ENCODE measurements around the gene CKLF.
"Not testable (repeated sequence)": the region's sequence is repeated elsewhere in the genome, so short reads cannot be mapped to it uniquely, and the experiment has no call there.

CKLF gene, protein sequence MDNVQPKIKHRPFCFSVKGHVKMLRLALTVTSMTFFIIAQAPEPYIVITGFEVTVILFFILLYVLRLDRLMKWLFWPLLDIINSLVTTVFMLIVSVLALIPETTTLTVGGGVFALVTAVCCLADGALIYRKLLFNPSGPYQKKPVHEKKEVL

GRCh38 chr16:66552286-66553177 is at the start of gene CKLF:
Gene CKLF, plus strand, starts transcription at chr16:66552576. Its CDS starts 140 bp downstream, at chr16:66552716.
- peak; percentile 31 to 91 (median 83) for DNase-seq

- DNase-seq = peak in 31 of 58 donors; percentile 18 to 67 (median 42)
These were observed 49.3 kb upstream of the CKLF start for GRCh38 chr16:66503030-66503429.

DNA sequence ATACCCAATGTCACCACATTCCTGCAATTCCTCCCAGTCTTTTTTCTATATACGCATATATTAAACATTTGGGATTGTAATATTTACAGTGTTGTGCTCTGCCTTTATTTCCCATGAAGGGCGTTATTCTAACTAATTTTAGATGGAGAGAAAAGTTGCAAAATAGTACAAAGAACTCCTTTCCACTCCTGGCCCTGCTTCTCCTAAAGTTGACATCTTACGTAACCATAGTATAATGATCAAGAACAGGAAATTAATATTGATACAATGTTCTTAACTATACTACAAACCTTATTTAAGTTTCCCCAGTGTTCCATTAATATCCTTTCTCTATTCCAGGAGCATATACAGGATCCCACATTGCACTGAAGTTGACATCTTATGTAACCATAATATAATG is 48.8 kb upstream of the CKLF start:
- DNase-seq = no peak

- no peak for DNase-seq
These were observed 44.6 kb upstream of the CKLF start for GRCh38 chr16:66507731-66508239.

DNA sequence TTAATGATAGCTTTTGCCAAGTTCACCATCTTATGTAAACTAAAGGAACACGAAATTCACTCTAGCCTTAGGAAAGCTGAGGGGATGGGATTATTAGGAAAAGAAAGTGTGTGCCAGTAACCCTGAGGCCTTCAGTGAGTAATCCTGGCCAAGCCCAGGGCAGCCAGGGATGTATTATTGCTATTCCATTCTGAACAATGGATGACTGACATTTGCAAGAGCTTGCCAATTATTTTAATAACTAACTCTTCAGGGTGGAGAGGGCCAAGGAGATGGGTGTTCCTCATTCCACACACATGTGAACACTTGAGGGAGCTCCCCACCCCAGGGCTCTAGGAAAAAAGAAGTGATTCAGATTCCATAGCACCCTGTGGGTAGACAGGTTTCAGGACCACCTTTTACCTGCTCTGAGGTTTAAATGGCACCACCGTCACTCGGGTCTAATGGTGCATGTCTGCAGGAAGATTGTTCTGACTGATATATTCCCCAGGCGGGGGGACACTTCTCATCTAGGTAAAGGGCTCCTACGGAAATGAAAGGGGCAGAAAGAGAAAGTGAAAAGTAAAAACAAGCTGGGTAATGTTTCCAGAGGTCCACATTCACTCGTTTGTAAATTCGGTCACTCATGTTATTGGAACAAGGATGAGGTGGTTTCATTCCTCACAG is 44.0 kb upstream of the CKLF start:
- DNase-seq = no peak

DNA sequence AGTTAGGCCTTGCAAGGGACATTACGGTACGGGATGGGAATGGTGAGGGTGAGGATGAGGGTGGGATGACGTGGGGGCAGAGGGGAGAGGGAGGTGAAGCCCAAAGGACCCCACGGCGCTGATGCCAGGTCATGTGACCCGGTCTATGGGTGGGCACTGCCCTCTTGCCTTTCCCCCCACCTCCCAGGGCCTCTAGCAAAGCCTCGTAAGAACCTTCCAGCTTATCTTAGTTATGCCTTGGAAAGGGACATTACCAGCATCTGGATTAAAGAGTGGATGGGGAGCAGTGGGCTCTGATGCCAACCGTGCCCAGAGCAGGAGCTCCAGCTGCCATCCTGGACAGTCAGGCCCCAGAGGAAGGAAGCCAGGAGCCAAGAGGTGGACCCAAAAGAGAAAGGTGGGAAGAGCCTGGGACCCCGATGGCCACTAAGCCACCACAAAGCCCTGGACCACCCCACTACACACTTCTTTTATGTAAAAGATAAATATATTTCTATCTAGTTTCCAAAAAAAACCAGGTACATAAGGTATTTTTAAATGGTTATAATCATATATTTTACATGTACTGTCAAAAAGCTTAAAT is 43.4 kb upstream of the CKLF start:
- no peak for DNase-seq

GRCh38 chr16:66509576-66509975 is 42.8 kb upstream of the CKLF start:
- DNase-seq = no peak

DNA sequence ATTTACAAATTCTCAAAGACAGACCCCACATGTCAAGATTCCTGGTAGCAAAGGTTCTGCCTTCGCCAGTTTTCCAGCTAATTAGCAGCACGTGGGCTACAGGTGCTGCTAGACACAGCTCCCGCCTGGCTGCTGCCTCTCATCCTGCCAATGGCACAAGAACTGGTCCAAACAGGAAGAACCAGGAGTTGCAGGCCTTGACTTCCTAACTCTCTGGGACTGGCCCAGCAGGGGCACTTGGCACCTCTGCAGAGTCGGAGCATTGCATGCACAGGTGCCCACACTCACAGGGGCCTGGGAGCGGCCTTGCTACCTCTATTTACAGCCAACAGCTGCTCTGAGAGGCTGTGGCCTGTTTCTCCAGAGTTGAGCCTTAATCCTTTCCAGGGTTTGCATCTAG is 42.1 kb upstream of the CKLF start:
- no peak for DNase-seq

GRCh38 chr16:66510711-66511601 is 41.4 kb upstream of the CKLF start:
- peak in 13 of 58 donors; percentile 21 to 54 (median 32) for DNase-seq

DNA sequence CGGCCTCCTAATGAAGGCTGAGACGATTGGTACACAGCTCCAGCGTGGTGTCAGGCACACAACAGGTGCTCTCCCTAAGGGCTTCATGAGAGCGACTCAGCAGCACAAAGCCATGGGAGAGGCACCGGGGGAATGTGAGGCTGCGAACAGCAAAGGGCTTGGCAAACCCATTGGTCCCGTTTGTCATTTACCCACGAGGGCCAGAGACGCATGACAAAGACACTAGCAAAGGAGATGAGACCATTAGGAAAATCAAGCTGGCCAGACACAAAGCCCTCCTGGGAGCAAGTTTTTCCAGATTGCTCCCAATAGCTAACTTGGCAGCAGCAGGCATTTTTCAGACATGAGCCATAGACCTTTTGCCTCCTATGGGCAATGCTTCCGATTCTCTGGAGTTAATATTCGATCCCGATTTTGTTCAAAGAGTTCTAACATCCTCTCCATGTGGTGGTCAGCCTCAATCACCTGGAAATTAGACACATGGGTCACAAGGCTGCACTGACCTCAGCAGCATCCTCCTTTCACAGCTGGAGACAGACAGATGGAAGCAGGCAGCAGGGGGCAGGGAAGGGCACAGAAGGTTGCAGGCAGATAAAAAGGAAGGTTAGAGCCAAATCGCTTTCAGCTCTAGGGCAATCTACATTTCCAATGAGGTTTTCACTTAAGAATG is 40.6 kb upstream of the CKLF start:
- no peak for DNase-seq

- no peak for DNase-seq
These were observed 39.9 kb upstream of the CKLF start for GRCh38 chr16:66512272-66513110.

DNA sequence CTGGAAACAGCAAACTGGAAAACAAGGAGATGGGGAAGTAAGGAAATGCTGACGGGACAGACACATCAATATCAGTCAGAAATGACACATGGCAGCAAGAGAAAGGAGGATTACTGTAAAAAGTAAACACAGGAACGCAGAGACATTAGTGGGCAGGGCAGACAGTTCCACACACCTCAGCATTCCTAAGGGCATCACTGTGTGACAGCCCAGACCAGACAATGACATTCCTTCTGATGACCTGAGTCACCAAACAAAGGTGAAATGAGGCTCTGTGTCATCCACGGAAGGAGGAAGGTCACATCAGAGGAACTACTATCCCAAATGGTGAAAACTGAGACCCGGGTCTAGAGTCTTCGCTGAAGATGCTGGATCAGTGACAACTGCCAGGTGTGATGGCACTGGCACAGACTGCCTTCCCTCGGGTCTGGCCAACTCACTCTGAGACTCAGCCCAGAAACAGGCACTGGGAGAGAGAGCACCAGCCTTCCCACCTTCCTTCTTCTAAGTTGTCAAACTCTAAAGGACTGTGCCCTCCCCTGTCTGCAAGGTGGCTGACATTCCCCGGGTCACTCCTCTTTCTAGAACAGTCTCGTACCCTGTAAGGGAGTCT is 39.2 kb upstream of the CKLF start:
- DNase-seq = no peak

GRCh38 chr16:66514391-66514790 is 38.0 kb upstream of the CKLF start:
- not testable (repeated sequence) for DNase-seq

- DNase-seq = not testable (repeated sequence)
These were observed 37.3 kb upstream of the CKLF start for GRCh38 chr16:66514980-66515595.

DNA sequence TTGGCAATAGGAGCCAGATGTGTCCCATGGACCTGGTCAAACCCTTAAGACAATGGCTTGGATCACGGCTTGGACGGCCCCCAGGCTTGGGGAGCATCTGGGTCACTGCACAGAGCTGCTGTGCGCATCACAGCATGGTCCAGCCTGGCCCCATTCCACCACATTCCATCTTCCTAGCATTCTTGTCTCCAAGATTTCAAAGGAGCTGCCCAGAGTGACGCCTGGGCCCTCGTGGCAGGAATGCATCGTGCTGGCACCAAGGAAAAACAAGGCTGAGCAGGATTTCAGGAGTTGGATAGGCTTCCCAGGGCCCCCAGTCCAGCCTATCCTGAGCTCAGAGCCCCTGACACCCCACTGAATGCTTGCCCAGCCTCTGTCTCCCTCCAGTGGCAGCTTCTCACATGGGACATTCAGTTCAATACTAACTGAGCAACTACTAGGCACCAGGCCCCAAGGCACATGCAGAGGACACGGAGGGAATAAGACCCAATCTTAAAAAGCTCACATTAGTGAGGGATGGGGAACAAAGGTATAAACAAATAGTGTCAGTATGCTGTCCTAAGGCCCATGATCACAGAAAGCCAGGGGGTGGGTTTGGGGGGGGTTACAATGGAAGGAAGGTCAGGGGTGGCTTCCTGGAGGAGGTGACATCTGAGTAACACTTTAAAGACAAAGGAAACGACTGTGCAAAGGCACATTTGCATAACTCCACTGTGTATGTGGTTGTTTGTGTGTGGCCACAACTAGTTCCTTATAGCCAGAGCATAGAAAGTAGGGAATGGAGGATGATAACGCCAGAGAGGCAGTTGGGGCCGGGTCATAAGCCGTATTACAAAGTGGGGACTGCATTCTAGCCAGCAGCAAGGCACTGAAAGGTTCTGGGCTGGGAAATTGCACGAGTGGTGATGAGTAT is 36.5 kb upstream of the CKLF start:
- DNase-seq = peak in 10 of 58 donors; percentile 16 to 71 (median 30)

DNA sequence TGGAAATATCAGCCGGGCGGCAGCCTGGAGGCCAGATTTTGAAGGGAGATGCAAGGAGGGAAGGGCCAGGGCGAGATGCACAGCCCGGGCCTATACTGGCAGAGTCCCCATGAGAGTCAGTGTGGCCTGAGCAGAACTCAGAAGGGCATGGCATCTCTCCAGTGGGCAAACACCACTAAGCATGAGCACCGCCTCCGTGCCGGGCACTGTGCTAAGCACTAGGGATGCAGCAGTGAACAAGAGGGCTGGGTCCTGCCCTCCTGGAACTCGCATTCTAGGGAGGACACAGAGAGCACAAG is 35.9 kb upstream of the CKLF start:
- DNase-seq = peak in 1 of 58 donors; percentile 86

All from anterior cingulate cortex (tissue), 58 donors.